ENCODE results near the gene SRC.

Gene SRC

DNA sequence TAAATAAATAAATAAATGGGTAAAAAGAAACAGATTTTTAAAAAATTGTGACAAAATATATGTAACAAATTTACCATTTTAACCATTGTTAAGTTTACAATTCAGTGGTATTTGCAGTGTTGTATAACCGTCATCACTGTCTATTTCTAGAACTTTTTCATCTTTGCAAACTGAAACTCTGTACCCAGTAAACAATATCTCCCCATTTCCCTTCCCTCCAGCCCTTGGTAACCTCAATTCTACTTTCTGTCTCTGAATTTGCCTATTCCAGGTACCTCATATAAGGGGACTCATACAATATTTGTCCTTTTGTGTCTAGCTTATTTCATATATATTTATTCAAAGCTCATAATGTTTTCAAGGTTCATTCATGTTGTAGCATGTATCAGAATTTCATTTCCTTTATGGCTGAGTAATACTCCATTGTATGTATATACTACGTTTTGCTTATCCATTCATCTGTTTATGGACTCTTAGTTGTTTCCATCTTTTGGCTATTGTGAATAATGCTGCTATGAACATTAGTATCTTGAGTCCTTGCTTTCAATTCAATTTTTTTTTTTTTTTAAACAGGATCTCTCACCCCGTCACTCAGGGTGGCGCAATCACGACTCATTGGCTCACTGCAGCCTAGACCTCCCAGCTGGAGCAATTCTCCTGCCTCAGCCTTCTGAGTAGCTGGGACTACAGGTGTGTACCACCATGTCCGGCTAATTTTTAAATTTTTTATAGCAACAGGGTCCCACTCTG, 47.6 kb upstream of the SRC start:
- Histone ChIP-seq H3K4me3 (replicated peaks; ENCODE audit: insufficient read depth, low read length) (no peak overlapping the region), H3K27me3 (ENCODE audit: insufficient read depth, poor library complexity, severe bottlenecking) (no peaks in the 10 kb centered on the region), H3K27ac (replicated peaks) (no peak overlapping the region)
- TF ChIP-seq POLR2AphosphoS5 (IDR thresholded peaks at IDR 0.05; ENCODE audit: low read depth) (no peak), SPI1 (IDR thresholded peaks at IDR 0.05; ENCODE audit: borderline replicate concordance, low read depth) (no peak), GABPA (IDR thresholded peaks at IDR 0.05; ENCODE audit: low read depth) (no peak)
- TF ChIP-seq, protein P1, sequence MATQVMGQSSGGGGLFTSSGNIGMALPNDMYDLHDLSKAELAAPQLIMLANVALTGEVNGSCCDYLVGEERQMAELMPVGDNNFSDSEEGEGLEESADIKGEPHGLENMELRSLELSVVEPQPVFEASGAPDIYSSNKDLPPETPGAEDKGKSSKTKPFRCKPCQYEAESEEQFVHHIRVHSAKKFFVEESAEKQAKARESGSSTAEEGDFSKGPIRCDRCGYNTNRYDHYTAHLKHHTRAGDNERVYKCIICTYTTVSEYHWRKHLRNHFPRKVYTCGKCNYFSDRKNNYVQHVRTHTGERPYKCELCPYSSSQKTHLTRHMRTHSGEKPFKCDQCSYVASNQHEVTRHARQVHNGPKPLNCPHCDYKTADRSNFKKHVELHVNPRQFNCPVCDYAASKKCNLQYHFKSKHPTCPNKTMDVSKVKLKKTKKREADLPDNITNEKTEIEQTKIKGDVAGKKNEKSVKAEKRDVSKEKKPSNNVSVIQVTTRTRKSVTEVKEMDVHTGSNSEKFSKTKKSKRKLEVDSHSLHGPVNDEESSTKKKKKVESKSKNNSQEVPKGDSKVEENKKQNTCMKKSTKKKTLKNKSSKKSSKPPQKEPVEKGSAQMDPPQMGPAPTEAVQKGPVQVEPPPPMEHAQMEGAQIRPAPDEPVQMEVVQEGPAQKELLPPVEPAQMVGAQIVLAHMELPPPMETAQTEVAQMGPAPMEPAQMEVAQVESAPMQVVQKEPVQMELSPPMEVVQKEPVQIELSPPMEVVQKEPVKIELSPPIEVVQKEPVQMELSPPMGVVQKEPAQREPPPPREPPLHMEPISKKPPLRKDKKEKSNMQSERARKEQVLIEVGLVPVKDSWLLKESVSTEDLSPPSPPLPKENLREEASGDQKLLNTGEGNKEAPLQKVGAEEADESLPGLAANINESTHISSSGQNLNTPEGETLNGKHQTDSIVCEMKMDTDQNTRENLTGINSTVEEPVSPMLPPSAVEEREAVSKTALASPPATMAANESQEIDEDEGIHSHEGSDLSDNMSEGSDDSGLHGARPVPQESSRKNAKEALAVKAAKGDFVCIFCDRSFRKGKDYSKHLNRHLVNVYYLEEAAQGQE (IDR thresholded peaks at IDR 0.05; ENCODE audit: insufficient replicate concordance, low read depth), result no peak
- TF ChIP-seq, protein P2, sequence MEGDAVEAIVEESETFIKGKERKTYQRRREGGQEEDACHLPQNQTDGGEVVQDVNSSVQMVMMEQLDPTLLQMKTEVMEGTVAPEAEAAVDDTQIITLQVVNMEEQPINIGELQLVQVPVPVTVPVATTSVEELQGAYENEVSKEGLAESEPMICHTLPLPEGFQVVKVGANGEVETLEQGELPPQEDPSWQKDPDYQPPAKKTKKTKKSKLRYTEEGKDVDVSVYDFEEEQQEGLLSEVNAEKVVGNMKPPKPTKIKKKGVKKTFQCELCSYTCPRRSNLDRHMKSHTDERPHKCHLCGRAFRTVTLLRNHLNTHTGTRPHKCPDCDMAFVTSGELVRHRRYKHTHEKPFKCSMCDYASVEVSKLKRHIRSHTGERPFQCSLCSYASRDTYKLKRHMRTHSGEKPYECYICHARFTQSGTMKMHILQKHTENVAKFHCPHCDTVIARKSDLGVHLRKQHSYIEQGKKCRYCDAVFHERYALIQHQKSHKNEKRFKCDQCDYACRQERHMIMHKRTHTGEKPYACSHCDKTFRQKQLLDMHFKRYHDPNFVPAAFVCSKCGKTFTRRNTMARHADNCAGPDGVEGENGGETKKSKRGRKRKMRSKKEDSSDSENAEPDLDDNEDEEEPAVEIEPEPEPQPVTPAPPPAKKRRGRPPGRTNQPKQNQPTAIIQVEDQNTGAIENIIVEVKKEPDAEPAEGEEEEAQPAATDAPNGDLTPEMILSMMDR (IDR thresholded peaks at IDR 0.05; ENCODE audit: insufficient read depth, low read length), result no peak
- DNase-seq (ENCODE audit: low read depth in 1 of 2, low spot score in 1 of 2), result peak in 1 of 2 experiments; percentile 62

DNA sequence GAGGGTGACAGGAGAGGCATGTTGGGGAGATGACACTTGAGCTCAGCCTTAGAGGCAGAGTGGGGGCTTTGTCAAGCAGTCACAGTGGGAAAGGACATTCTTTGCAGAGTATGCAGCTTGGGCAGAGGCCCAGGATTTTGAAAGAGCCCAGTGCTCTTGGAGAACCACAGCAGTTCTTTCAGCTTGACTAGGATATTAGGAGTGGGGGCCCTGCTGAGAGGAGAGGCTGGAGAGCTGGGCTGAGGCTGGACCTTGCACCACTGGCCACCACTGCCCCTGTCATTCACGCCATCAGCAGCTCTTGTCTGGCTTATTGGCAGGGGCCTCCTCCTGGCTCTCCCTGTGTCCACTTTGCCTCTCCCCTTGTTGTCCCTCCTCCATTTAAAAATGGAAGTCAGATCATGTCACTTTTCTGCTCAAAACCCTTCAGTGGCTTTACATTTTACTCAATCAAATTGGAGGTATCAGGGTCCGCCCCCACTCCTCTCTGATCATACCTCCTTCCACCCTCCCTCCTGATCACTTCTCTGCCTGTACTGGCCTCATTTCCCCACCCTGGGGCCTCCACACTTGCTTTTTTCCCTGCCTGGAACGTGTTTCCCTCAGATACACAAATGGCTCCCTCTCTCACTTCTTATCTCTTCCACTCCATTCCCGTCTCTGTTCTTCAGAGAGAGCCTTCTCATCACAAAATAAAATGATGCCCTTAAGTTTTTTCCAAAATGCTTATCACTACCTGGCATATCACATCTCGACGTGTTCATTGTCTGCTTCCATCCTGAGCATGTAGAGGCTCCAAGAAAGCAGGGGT, 46.0 kb upstream of the SRC start:
- H3K27me3 ChIP-seq (ENCODE audit: insufficient read depth, poor library complexity, severe bottlenecking), result no peaks in the 10 kb centered on the region
- DNase-seq (ENCODE audit: low read depth in 1 of 2, low spot score in 1 of 2), result no peak
- no peak overlapping the region for H3K4me3 ChIP-seq (replicated peaks; ENCODE audit: insufficient read depth, low read length)
- TF ChIP-seq, protein P2 (IDR thresholded peaks at IDR 0.05; ENCODE audit: insufficient read depth, low read length), result no peak
- no peak for TF ChIP-seq GABPA (IDR thresholded peaks at IDR 0.05; ENCODE audit: low read depth)
- no peak for TF ChIP-seq POLR2AphosphoS5 (IDR thresholded peaks at IDR 0.05; ENCODE audit: low read depth)
- TF ChIP-seq, protein P1 (IDR thresholded peaks at IDR 0.05; ENCODE audit: insufficient replicate concordance, low read depth), result no peak
- no peak for TF ChIP-seq SPI1 (IDR thresholded peaks at IDR 0.05; ENCODE audit: borderline replicate concordance, low read depth)
- no peak overlapping the region for H3K27ac ChIP-seq (replicated peaks)

DNA sequence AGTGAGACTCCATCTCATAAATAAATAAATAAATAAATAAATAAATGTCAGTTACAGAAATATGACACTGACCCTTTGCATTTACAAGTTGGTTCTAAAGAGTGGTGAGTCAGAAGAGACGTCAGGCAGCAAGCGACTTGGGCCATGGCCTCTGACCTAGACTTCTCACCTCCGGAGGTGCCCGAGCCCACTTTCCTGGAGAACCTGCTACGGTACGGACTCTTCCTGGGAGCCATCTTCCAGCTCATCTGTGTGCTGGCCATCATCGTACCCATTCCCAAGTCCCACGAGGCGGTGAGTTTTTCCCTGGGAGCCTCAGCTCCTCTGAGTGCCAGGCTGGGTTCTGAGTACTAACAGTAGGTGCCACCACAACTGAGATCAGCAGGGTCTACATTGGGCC, 44.8 kb upstream of the SRC start:
- no peak for DNase-seq (ENCODE audit: low read depth in 1 of 2, low spot score in 1 of 2)
- Histone ChIP-seq H3K4me3 (replicated peaks; ENCODE audit: insufficient read depth, low read length) (no peak overlapping the region), H3K27me3 (ENCODE audit: insufficient read depth, poor library complexity, severe bottlenecking) (no peaks in the 10 kb centered on the region), H3K27ac (replicated peaks) (no peak overlapping the region)
- TF ChIP-seq, protein P2 (IDR thresholded peaks at IDR 0.05; ENCODE audit: insufficient read depth, low read length), result no peak
- TF ChIP-seq SPI1 (IDR thresholded peaks at IDR 0.05; ENCODE audit: borderline replicate concordance, low read depth) (no peak), POLR2AphosphoS5 (IDR thresholded peaks at IDR 0.05; ENCODE audit: low read depth) (no peak), GABPA (IDR thresholded peaks at IDR 0.05; ENCODE audit: low read depth) (no peak)
- TF ChIP-seq, protein P1 (IDR thresholded peaks at IDR 0.05; ENCODE audit: insufficient replicate concordance, low read depth), result no peak

All from HL-60 (cell line).